Measurements from ENCODE around the gene IRAK2.
A peak's percentile ranks its signal among the peaks of the same experiment; 100 is the strongest.

Gene IRAK2

GRCh38 chr3:10224794-10225665 lies 60.3 kb downstream of the IRAK2 start:
- DNase-seq = peak; percentile 16

- no peak for DNase-seq
These were observed 61.6 kb downstream of the IRAK2 start for GRCh38 chr3:10226293-10226692.

- DNase-seq = no peak
These were observed 63.7 kb downstream of the IRAK2 start for GRCh38 chr3:10228248-10228950.

GRCh38 chr3:10229576-10229975 lies 64.9 kb downstream of the IRAK2 start:
- no peak for DNase-seq

GRCh38 chr3:10232137-10232536 lies 67.4 kb downstream of the IRAK2 start:
- no peak for DNase-seq

DNA sequence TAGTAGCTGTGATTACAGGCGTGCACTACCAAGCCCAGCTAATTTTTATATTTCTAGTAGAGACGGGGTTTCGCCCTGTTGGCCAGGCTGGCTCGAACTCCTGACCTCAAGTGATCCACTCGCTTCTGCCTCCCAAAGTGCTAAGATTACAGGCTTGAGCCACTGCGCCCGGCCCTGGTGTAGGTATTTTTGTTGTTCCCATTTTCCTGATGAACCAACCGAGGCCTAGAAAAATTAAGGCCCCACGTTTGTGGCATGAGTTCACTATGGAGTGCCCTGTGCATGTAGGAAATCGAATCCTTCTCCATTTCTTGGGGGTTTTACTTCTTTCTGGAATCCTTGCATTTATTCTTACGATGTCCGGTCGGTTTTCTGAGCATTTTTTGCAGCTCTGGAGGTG lies 69.3 kb downstream of the IRAK2 start:
- DNase-seq = no peak

DNA sequence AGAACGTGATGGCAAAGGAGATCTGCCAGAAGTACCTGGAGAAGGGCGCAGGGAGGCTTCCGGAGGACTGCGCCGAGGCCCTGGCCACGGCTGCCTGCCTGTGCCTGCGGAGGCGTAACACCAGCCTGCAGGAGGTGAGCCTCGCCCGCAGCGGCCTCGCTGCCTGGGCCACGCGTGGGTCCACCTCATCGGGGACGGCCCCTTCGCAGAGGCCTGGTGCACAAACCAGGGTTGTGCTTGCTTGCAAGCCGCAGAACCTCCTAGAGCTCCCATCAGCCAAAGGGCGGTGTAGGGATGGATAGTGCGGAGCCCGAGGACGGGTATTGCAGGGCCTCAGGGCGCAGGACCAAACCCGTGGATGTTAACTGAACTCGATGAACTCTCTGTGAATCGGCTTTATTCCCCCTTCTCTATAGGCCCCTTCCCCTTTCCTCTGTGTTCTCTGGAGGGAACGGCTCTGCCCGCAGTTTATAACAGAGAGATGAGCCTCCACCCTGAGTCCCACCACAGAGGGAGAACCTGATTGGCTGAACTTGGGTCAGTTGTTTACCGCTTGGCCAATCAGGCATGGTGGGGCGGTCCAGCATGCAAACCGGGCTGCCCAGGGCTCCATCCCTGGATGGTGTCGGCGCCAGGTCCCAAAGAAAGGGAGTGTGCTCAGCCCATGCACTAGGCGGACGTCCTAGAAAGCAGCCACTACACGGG lies 70.0 kb downstream of the IRAK2 start:
- DNase-seq = no peak

DNA sequence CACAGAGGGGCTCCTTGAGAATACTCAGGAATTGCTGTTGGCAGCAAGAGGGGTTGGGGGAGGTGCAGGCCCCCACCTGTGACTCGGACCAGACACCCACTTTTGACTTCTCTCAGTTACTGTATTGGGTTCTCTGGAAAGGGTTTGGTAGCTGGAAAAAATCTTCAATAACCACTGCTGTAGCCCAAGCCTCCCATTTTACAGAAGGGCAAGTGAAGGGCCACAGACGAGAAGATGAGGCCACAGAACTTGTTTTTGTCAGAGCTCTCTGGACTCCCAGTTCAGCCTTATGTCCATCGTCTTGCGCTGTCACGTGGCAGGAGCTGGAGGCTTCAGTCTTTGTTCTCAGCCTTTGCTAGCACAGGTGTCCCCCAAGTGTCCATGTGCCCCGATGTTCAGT lies 70.8 kb downstream of the IRAK2 start:
- DNase-seq = no peak

- no peak for DNase-seq
These were observed 73.8 kb downstream of the IRAK2 start for GRCh38 chr3:10238345-10239183.

- no peak for DNase-seq
These were observed 76.1 kb downstream of the IRAK2 start for GRCh38 chr3:10240799-10241198.

DNA sequence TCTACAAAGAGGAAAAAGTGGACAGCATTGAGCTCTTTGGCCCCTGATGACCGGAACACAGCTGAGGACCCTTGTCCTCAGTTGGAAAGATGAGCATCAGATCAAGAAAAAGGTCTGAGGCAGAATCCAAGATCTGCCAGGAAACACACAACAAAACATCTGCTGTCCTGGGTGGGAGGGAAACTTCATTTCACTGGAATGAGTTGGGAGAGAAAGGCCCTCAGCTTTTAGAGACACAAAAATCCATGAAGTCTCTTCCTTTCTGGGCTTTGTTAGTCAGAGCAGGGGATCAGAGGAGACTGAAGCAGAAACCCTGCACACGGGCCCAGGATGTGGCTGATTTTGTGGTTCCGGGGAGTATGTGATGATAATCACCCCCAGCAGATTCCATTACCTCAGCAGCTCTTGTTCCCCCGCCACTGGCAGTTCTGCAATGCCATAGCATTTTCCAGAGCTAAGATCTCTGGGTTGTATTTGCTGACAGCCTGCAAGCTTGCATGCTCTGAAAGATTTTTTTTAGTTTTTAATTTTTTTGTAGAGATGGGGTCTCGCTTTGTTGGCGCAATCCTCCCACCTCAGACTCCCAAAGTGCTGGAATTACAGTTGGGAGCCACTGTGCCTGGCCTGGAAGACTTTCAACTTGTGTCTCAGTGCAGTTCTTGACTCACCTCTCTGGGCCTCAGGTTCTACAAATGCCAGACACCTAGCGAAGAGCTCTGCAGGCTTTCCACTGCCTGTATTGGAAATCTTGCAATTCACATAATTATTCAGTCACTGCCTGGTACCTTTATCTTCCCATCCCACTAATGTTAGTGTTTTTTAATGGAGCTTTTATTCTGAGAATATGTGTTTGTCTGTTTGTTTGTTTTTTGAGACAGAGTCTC lies 77.7 kb downstream of the IRAK2 start:
- DNase-seq = no peak

DNA sequence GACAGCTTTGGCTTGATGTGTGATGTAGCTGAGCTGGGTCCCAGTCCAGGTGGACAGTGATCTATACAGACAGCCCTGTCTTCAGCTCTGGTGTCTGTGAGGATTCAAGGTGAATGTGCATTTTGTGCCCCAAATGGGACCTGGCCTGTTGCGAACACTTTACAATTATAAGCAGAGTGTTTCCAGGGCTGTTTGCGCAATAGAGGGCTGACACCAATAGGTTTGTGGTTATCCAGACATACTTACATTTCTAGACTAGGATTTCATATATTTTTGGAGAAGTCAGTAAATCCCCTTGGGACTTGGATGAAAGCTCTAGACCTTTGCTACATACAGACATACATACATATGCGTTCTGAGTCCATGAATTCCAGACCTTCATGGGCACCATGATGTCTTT lies 79.3 kb downstream of the IRAK2 start:
- DNase-seq = no peak

GRCh38 chr3:10245081-10245712 lies 80.5 kb downstream of the IRAK2 start:
- no peak for DNase-seq

DNA sequence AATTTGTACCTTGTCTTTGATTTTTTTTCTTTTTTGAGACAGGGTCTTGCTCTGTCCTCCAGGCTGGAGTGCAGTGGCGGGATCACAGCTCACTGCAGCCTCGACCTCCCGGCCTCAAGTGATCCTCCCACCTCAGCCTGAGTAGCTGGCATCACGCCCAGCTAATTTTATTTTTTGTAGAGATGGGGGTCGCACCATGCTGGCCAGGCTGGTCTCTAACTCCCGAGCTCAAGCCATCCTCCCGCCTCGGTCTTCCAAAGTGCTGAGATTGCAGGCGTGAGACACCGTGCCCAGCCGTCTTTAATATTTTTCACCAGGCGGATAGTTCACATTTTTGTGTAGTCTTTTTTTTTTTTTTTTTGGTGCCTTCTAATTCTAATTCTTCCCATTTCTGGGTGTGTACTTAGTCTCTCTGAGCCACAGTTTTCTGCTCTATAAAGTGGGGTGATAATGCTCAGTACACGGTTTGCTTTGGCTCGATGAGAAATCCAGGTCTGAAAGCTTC lies 83.0 kb downstream of the IRAK2 start:
- DNase-seq = peak; percentile 19

DNA sequence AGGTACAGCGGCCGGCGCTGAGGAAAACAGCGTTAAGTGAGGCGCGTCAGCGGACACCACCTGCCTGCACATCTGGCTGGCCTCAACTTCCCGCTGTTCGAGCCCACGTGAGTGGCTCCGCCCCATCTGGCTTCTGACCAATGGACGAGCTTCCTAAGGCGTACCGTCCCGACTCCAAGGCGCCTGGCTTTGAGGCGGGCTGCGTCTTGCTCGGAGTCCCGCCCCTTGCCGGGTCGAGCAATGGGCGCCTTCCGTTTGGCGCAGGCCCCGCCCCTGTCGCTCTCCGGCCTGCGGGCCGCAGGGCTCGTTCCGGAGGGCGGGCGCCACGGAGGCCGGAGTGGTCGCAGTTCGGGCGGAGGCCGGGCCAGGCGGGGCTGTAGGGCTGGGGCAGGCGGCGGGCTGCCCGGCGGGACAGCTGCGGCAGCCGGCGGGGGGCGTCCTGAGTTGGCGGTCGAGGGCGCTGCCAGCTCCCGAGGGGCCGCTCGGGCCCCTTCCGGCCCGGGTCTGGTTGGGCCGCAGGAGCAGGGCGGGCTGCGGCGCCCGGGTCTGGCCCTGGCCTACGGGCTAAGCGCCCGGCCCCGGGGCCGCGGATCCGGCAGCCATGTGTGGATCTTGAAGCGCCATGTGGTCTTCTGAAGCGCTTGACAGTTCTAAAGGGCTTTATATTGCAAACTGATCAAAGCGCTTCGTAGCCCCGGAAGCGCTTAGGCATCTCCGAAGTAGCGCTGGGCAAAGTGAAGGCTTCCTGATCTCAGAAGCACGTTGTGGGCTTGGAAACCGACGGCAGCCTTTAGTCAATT lies 83.7 kb downstream of the IRAK2 start, which contains the start of gene TATDN2:
Gene TATDN2 (plus strand): TSS at position 276 of the 800 bp plus-strand sequence. CDS start 742 bp downstream, outside the sequence.
- peak; percentile 84 for DNase-seq

DNA sequence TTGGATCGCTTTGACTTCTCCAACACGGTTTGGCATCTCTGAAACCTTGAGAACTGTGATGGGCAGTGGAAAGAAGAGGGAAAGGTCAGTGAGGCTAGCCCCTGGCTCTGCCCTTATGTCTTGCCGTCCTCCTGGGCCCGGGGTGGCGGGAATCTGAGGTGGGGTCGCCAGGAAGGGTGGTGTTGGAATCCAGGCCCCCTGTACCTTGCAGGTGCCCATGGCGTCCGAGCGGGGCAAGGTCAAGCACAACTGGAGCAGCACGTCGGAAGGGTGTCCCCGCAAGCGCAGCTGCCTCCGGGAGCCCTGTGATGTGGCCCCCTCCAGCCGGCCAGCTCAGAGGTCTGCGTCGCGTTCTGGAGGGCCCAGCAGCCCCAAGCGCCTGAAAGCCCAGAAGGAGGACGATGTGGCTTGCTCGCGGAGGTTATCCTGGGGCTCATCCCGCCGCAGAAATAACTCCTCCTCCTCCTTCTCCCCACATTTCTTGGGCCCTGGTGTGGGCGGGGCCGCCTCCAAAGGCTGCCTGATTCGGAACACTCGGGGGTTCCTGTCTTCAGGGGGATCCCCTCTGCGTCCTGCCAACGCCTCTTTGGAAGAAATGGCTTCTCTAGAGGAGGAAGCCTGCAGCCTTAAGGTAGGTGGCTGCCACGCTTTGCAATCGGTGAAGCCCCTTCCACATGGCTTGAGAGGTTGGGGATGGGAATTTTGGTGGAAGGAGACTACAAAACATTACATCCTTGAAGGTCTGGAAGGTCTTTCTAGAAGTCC lies 84.4 kb downstream of the IRAK2 start:
- peak; percentile 47 for DNase-seq

- no peak for DNase-seq
These were observed 85.1 kb downstream of the IRAK2 start for GRCh38 chr3:10249833-10250232.

DNA sequence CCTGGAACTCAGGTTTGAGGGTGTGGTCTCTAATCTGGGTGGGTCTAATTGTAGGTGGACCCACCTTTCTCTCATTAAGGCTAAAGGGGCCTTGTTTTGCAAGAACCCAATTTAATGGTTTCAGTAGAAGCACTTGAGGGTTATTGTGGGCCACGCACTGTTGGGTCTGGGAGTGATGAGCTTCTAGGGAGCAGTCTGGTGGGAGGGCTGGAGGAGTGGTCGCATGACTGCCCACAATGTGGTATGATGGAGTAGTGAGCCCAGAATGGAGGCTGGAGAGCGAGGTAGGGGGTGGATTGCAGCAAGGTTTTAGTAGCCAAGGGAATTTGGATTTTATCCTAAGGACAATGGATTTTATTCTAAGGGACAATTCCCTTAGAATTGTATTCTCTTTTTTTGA lies 86.3 kb downstream of the IRAK2 start:
- DNase-seq = no peak

DNA sequence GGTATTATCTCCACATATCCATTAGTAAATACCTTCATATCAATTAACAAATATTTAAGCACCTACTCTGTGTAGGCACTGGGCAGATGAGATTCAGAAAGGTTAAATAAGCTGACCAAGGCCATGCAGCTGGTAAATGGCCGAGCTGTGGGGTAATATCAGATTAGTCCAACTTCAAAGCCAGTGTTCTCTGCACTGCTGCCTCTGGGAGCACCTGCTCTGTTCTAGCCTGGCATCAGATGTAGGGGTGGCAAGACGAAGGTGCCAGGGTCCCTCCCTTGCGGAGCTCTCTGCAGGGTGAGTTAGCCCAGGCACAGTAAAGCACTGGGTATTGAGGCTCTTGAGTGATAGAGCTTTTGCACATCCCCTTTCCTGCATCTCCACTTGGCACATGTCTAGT lies 89.0 kb downstream of the IRAK2 start:
- DNase-seq = no peak

Measured in right kidney (tissue), 1 donor.